GM18508 (cell line): ENCODE results near the gene CDKN2B-AS1.
A peak's percentile ranks its signal among the peaks of the same experiment; 100 is the strongest.
"Not testable (repeated sequence)": the region's sequence is repeated elsewhere in the genome, so short reads cannot be mapped to it uniquely, and the experiment has no call there.

Experiments
- ATAC-seq: cut with Tn5 transposase; IDR thresholded peaks from one replicate; pipeline ENCODE4 v1.9.1; 2021; ENCODE audit warnings: moderate number of reproducible peaks; ENCODE audit not compliant: insufficient read depth, unreplicated experiment

The CDKN2B-AS1 gene

GRCh38 chr9:21994556-21995005 lies at the start of gene CDKN2B-AS1:
Gene CDKN2B-AS1 (plus strand): TSS chr9:21994791.
- ATAC-seq: peak; percentile 19

GRCh38 chr9:21945606-21946005 lies 49.0 kb upstream of the CDKN2B-AS1 start:
- no peak for ATAC-seq

- no peak for ATAC-seq
Observed at GRCh38 chr9:21958833-21959232, 35.8 kb upstream of the CDKN2B-AS1 start.

- ATAC-seq: not testable (repeated sequence)
Observed at GRCh38 chr9:21959268-21959667, 35.3 kb upstream of the CDKN2B-AS1 start.

- ATAC-seq: no peak
Observed at GRCh38 chr9:21961569-21961968, 33.0 kb upstream of the CDKN2B-AS1 start.

- no peak for ATAC-seq
Observed at GRCh38 chr9:21964925-21965385, 29.6 kb upstream of the CDKN2B-AS1 start.

- no peak for ATAC-seq
Observed at GRCh38 chr9:21965401-21965951, 29.1 kb upstream of the CDKN2B-AS1 start.

GRCh38 chr9:21966140-21966851 lies 28.3 kb upstream of the CDKN2B-AS1 start:
- ATAC-seq: no peak

GRCh38 chr9:21967169-21967568 lies 27.4 kb upstream of the CDKN2B-AS1 start:
- ATAC-seq: no peak

GRCh38 chr9:21967702-21968101 lies 26.9 kb upstream of the CDKN2B-AS1 start:
- ATAC-seq: no peak

GRCh38 chr9:21968331-21969010 lies 26.1 kb upstream of the CDKN2B-AS1 start:
- no peak for ATAC-seq

- ATAC-seq: no peak
Observed at GRCh38 chr9:21969011-21969940, 25.3 kb upstream of the CDKN2B-AS1 start.

- no peak for ATAC-seq
Observed at GRCh38 chr9:21969951-21970799, 24.4 kb upstream of the CDKN2B-AS1 start.

- no peak for ATAC-seq
Observed at GRCh38 chr9:21970800-21971640, 23.6 kb upstream of the CDKN2B-AS1 start.

GRCh38 chr9:21972361-21972760 lies 22.2 kb upstream of the CDKN2B-AS1 start:
- no peak for ATAC-seq

GRCh38 chr9:21974343-21974721 lies 20.3 kb upstream of the CDKN2B-AS1 start:
- ATAC-seq: no peak

- no peak for ATAC-seq
Observed at GRCh38 chr9:21974722-21975409, 19.7 kb upstream of the CDKN2B-AS1 start.

GRCh38 chr9:21976334-21976875 lies 18.2 kb upstream of the CDKN2B-AS1 start:
- ATAC-seq: no peak
